GM21737 (cell line): ENCODE measurements around the gene CD99.
A peak's percentile ranks its signal among the peaks of the same experiment; 100 is the strongest.
"Not testable (repeated sequence)": the region's sequence is repeated elsewhere in the genome, so short reads cannot be mapped to it uniquely, and the experiment has no call there.

Experiments
- ATAC-seq: cut with Tn5 transposase; IDR thresholded peaks from one replicate; pipeline ENCODE4 v1.9.1; 2021; ENCODE audit warnings: mild to moderate bottlenecking, moderate library complexity; ENCODE audit not compliant: unreplicated experiment

Gene CD99

GRCh38 chrX:2766906-2767305 is 75.8 kb downstream of the CD99 start:
- no peak for ATAC-seq

DNA sequence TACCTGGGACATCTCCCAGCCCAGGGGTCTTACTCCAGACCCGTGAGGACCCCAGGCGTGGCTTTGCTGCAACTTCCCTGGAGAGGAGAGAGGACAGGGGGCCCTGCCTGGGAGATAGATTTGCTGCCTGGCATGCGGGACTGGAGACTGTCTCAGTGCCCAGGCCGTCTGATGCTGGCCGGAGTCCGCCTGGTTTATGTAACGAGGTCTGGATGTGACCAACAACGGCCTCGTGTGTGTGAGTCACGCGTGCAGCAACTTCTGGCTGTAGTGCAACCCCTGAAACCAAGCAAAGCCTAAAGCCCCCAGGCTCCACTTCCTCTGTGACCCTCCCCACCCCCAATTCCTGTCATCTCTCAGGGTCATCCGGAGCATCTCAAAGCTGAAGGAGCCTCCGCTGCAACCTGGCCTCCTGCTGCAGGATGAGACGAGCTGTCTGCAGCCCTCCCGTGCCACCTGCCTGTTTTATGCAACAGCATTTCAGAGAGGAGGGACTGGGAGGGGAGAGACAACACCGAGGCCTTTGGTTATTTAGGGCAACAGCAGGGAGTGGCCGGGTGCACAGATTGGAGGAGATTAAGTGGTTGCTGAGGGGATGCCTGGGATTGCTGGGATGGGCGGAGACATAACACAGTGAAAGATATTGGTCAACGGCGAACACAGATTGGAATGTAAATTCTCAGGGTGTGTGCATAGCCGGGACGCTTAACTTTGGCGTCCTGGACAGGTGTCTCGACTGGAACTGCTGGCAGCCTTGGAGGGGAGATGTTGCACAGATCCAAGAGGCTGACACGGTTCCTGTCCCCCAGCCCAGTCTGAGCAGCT is 76.7 kb downstream of the CD99 start:
- ATAC-seq, result no peak

GRCh38 chrX:2769615-2770014 is 78.5 kb downstream of the CD99 start:
- ATAC-seq, result no peak

- ATAC-seq, result not testable (repeated sequence)
Observed at GRCh38 chrX:2773166-2774055, 82.3 kb downstream of the CD99 start.

DNA sequence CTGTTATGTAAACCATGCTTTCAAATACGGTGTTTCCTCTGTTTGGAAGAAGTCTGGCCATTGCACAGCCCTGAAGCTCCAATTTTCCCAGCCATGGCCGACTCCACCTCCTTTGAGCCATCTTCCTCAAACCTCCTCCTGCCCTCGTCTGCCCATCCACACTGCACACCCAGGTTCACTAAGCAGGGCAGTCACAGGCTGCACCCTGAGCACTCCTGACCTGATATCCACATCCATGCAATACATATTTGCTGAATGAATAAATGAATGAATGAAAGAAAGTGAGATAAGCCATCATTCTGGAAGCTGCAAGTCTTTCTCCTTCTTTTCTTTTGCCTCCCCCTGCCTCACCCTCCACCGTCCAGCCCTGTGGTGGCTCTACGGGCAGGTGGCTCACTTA is 83.0 kb downstream of the CD99 start:
- no peak for ATAC-seq

DNA sequence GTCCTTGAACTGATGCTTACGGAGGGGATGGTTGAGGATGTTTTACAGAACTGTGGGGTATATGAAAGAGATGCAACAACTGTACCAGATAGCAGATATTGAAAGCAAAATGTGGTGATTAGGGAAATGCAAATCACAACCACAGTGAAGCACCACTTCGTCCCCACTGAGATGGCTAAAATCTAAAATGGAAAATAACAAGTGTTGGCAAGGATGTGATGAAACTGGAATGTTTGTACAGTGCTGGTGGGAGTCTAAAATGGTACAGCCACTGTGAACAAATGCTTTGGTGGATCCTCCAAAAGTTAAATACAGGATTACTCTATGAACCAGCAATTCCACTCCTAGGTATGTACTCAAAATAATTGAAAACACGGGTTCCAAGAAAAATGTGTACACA is 83.7 kb downstream of the CD99 start:
- ATAC-seq, result no peak

GRCh38 chrX:2780472-2781225 is 89.6 kb downstream of the CD99 start:
- ATAC-seq, result peak; percentile 64

DNA sequence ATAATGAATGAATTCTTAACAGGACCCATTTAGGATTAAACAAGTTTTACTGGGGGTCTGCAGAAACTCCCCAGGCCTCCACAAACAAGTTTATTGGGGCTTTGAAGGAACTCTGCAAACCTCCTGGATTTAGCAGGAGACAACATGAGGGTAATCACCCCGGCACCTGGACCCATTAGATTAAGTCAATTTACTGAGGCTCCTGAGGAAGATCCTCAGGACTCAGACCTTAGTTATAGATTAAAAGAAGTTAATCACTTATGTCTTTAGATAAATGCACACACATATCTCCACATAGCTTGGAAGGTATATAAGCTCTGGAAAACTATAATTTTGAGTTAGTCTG is 90.1 kb downstream of the CD99 start:
- ATAC-seq, result no peak

GRCh38 chrX:2781698-2782097 is 90.6 kb downstream of the CD99 start:
- ATAC-seq, result no peak

GRCh38 chrX:2782171-2782570 is 91.1 kb downstream of the CD99 start:
- no peak for ATAC-seq

- ATAC-seq, result no peak
Observed at GRCh38 chrX:2782778-2783177, 91.7 kb downstream of the CD99 start.

- no peak for ATAC-seq
Observed at GRCh38 chrX:2784026-2784425, 92.9 kb downstream of the CD99 start.

- no peak for ATAC-seq
Observed at GRCh38 chrX:2785538-2785937, 94.4 kb downstream of the CD99 start.

- no peak for ATAC-seq
Observed at GRCh38 chrX:2788980-2789379, 97.9 kb downstream of the CD99 start.

DNA sequence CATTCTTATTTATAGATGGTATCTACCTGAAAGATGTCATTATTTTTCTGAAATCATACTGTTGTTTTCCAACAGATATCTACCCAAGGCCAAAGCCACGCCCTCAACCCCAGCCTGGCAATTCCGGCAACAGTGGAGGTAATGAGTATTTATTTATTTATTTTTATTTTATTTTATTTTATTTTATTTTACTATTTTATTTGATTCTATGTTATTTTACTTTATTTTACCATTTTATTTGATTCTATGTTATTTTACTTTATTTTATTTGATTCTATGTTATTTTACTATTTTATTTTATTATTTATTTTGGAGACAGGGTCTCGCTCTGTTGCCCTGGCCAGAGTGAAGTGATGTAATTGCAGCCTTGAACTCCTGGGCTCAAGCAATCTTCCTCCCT is 98.5 kb downstream of the CD99 start:
- no peak for ATAC-seq
